Large intestine (tissue), 3 donors: ENCODE data around the gene ALOX15. TPM values are rescaled to one million over a fixed set of nuclear protein-coding genes. Genes with fewer than 3 reads are reported as not detected.
A peak's percentile ranks its signal among the peaks of the same experiment; 100 is the strongest.

Source experiments
- DNase-seq, 2 donors: peaks; one replicate each; pipeline versions ENCODE4 v3.0.0 to v3.0.0-alpha.2; 2013
- H3K27ac ChIP-seq: one replicate; pipeline ENCODE4 v1.5.1; 2013; ENCODE audit warnings: low read length
- H3K27me3 ChIP-seq: 2 replicates; pipeline ENCODE4 v1.6.1; 2013; ENCODE audit warnings: low read length; ENCODE audit not compliant: control insufficient read depth, insufficient read depth
- H3K36me3 ChIP-seq: 2 replicates; pipeline ENCODE4 v1.6.1; 2013; ENCODE audit warnings: low read length; ENCODE audit not compliant: control insufficient read depth, insufficient read depth
- H3K4me1 ChIP-seq: one replicate; pipeline ENCODE4 v1.6.1; 2013; ENCODE audit warnings: low read length; ENCODE audit not compliant: control insufficient read depth, insufficient read depth
- H3K4me3 ChIP-seq: one replicate; pipeline ENCODE4 v1.5.1; 2013; ENCODE audit warnings: low read length
- H3K9me3 ChIP-seq: one replicate; pipeline ENCODE4 v1.6.1; 2013; ENCODE audit warnings: mild to moderate bottlenecking, low read depth, low read length, moderate library complexity; ENCODE audit not compliant: control insufficient read depth
- WGBS: methylation state at CpG from one replicate; pipeline ENCODE4 v1.1.5; 2013; ENCODE audit warnings: low lambda C conversion rate; ENCODE audit not compliant: insufficient coverage; 5-methylcytosine and 5-hydroxymethylcytosine counted together
- polyA plus RNA-seq: library from polyadenylated mRNA; unstranded; fragments of 120-200 nt; gene quantifications from one replicate; pipeline ENCODE4 v1.2.1, GENCODE V29; 2013

Gene ALOX15
- polyA plus RNA-seq, 1 donor: 2.2 TPM

- no peak overlapping the region for H3K27ac ChIP-seq
These were observed 52.4 kb downstream of the ALOX15 start for GRCh38 chr17:4588898-4589625.

GRCh38 chr17:4588391-4588790 lies 53.1 kb downstream of the ALOX15 start:
- Histone ChIP-seq H3K27ac (no peak overlapping the region), H3K27me3 (peaks cover 5% of the 10 kb centered on the region)

More at GRCh38 chr17:4588898-4589625, 52.4 kb downstream of the ALOX15 start:
- peaks cover 14% of the 10 kb centered on the region for H3K36me3 ChIP-seq
- H3K9me3 ChIP-seq: no peaks in the 10 kb centered on the region
- no CpG with 5 or more reads among the region's 22 CpGs for WGBS
- peaks cover 4% of the 10 kb centered on the region for H3K27me3 ChIP-seq
- no peak overlapping the region for H3K4me3 ChIP-seq
- DNase-seq: no peak
- peaks cover 40% of the 10 kb centered on the region for H3K4me1 ChIP-seq

GRCh38 chr17:4587803-4588202 lies 53.7 kb downstream of the ALOX15 start:
- peaks cover 8% of the 10 kb centered on the region for H3K36me3 ChIP-seq
- H3K27me3 ChIP-seq: peaks cover 7% of the 10 kb centered on the region
- H3K4me1 ChIP-seq: peaks cover 50% of the 10 kb centered on the region
- peak overlapping the region; percentile 56 for H3K27ac ChIP-seq
- no CpG with 5 or more reads among the region's 9 CpGs for WGBS
- DNase-seq: peak in 1 of 2 donors; percentile 57
- no peak overlapping the region for H3K4me3 ChIP-seq
- no peaks in the 10 kb centered on the region for H3K9me3 ChIP-seq

More at GRCh38 chr17:4588391-4588790, 53.1 kb downstream of the ALOX15 start:
- H3K36me3 ChIP-seq: peaks cover 11% of the 10 kb centered on the region
- WGBS: no CpG with 5 or more reads among the region's 11 CpGs
- no peak for DNase-seq
- no peaks in the 10 kb centered on the region for H3K9me3 ChIP-seq
- peaks cover 45% of the 10 kb centered on the region for H3K4me1 ChIP-seq
- H3K4me3 ChIP-seq: no peak overlapping the region

GRCh38 chr17:4587195-4587594 lies 54.3 kb downstream of the ALOX15 start:
- no peak for DNase-seq
- WGBS: no CpG with 5 or more reads among the region's 7 CpGs

GRCh38 chr17:4586043-4586442 lies 55.4 kb downstream of the ALOX15 start:
- no peak for DNase-seq
- peaks cover 50% of the 10 kb centered on the region for H3K4me1 ChIP-seq
- peak overlapping the region; percentile 89 for H3K4me3 ChIP-seq
- peaks cover 2% of the 10 kb centered on the region for H3K36me3 ChIP-seq
- WGBS: no CpG with 5 or more reads among the region's 9 CpGs
- no peaks in the 10 kb centered on the region for H3K9me3 ChIP-seq
- H3K27ac ChIP-seq: peak overlapping the region; percentile 75
- H3K27me3 ChIP-seq: peaks cover 7% of the 10 kb centered on the region

More at GRCh38 chr17:4587195-4587594, 54.3 kb downstream of the ALOX15 start:
- no peaks in the 10 kb centered on the region for H3K9me3 ChIP-seq
- H3K27me3 ChIP-seq: peaks cover 7% of the 10 kb centered on the region
- peaks cover 50% of the 10 kb centered on the region for H3K4me1 ChIP-seq
- H3K36me3 ChIP-seq: peaks cover 2% of the 10 kb centered on the region
- H3K4me3 ChIP-seq: no peak overlapping the region
- H3K27ac ChIP-seq: peak overlapping the region; percentile 56

- Histone ChIP-seq H3K36me3 (no peaks in the 10 kb centered on the region), H3K27me3 (peaks cover 7% of the 10 kb centered on the region), H3K4me3 (peak overlapping the region; percentile 89), H3K4me1 (peaks cover 50% of the 10 kb centered on the region), H3K9me3 (no peaks in the 10 kb centered on the region), H3K27ac (peak overlapping the region; percentile 75)
- DNase-seq: no peak
- WGBS: no CpG with 5 or more reads among the region's 7 CpGs
These were observed 55.9 kb downstream of the ALOX15 start for GRCh38 chr17:4585638-4585994.

- Histone ChIP-seq H3K4me1 (peaks cover 50% of the 10 kb centered on the region), H3K27ac (peak overlapping the region; percentile 75), H3K36me3 (no peaks in the 10 kb centered on the region), H3K27me3 (peaks cover 7% of the 10 kb centered on the region), H3K9me3 (no peaks in the 10 kb centered on the region), H3K4me3 (peak overlapping the region; percentile 89)
- no CpG with 5 or more reads among the region's 57 CpGs for WGBS
- peak in 1 of 2 donors; percentile 72 for DNase-seq
These were observed 56.4 kb downstream of the ALOX15 start for GRCh38 chr17:4584917-4585637.

GRCh38 chr17:4584101-4584916 lies 57.2 kb downstream of the ALOX15 start, which contains the start of gene SMTNL2:
TSS of gene SMTNL2 (plus strand) at chr17:4584529. CDS start at chr17:4584606, 77 bp downstream.
- peak in 1 of 2 donors; percentile 82 for DNase-seq
- Histone ChIP-seq H3K27ac (peak within 1 kb of the TSS; percentile 86), H3K4me3 (peak within 1 kb of the TSS; percentile 89), H3K27me3 (peaks cover 7% of the 10 kb centered on the region), H3K4me1 (peaks cover 50% of the 10 kb centered on the region), H3K9me3 (no peaks in the 10 kb centered on the region), H3K36me3 (no peaks in the 10 kb centered on the region)
- WGBS: no CpG with 5 or more reads among the region's 100 CpGs

GRCh38 chr17:4583782-4584100 lies 57.7 kb downstream of the ALOX15 start:
- Histone ChIP-seq H3K9me3 (no peaks in the 10 kb centered on the region), H3K4me3 (peak overlapping the region; percentile 89), H3K36me3 (no peaks in the 10 kb centered on the region), H3K27me3 (peaks cover 7% of the 10 kb centered on the region), H3K4me1 (peaks cover 45% of the 10 kb centered on the region), H3K27ac (peak overlapping the region; percentile 86)
- no peak for DNase-seq
- no CpG with 5 or more reads among the region's 12 CpGs for WGBS

GRCh38 chr17:4583206-4583605 lies 58.3 kb downstream of the ALOX15 start:
- Histone ChIP-seq H3K27me3 (peaks cover 7% of the 10 kb centered on the region), H3K9me3 (no peaks in the 10 kb centered on the region), H3K4me1 (peaks cover 40% of the 10 kb centered on the region), H3K36me3 (no peaks in the 10 kb centered on the region), H3K4me3 (peak overlapping the region; percentile 89), H3K27ac (no peak overlapping the region)
- DNase-seq: no peak
- WGBS: 100% methylated on average over 1 of the region's 3 CpGs
